HG03565 (cell line): ENCODE measurements around the gene IFRD2.
A peak's percentile ranks its signal among the peaks of the same experiment; 100 is the strongest.

Source experiments
- ATAC-seq: cut with Tn5 transposase; IDR thresholded peaks from one replicate; pipeline ENCODE4 v1.9.1; 2021; ENCODE audit warnings: mild to moderate bottlenecking, moderate library complexity; ENCODE audit not compliant: unreplicated experiment

Gene IFRD2

DNA sequence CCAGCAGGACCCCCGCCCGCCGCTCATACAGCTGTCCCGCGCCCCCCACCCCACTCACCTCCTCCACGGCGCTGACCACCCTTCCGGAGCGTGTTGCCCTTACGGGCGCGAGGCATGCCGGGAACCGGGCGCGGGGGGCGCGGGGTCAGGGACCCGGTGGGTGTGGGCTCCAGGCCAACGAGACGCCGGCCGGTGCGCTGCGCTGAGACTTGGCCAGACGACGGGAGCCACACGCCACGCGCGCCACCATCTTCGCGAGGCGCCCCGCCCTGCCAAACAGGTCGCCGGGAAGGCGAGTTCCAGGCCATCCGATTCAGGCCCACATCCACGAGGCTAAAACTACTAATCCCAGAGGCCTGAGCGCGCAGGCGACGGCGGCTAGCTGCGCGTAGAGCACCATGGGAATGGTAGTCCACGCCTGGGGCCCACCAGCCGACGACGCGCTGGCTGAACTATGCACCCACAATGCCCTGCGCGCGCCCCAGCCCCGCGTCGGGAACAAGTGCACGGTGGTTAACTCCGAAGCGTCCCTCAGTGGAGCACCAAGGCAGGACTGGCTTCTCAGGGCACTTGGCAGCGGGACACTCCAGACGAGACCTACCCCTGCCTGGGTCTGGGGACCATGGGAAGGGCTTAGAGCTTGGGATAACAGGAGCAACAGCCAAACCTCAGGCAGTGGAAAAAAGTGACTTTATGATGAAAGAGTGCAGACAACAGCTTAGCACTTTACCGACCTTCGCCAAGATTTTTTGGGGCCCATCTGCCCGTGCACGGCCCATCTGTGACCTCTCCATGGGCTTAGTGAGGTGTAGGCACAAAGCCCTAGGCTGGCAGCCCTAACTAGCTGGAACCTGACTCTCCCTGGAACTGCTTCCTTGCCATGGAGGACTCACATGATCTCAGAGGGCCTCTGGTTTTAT is at the start of gene IFRD2:
Gene IFRD2 (minus strand): TSS at position 271 of the 920 bp plus-strand sequence. CDS start 155 bp downstream, at position 116.
- ATAC-seq, result peak; percentile 92

DNA sequence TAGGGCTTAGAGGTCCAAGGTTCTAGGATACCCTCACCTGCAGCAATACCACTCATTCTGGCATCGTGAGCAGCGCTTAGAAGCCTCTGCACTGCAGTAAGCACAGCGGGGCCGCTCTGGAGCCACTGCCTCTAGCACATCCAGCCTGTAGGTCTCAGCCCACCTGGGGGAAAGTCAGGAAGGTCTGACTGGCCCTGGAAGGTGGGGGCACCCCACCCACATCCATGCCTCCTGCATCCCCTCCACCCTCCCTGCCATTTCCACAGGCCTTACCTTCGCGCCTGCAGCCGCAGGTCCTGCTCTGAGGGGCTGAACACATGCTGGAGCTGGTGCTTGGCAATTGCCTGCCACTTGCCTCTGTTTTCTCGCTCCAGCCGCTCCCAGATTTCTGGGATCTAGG is 49.3 kb upstream of the IFRD2 start:
- ATAC-seq, result no peak

DNA sequence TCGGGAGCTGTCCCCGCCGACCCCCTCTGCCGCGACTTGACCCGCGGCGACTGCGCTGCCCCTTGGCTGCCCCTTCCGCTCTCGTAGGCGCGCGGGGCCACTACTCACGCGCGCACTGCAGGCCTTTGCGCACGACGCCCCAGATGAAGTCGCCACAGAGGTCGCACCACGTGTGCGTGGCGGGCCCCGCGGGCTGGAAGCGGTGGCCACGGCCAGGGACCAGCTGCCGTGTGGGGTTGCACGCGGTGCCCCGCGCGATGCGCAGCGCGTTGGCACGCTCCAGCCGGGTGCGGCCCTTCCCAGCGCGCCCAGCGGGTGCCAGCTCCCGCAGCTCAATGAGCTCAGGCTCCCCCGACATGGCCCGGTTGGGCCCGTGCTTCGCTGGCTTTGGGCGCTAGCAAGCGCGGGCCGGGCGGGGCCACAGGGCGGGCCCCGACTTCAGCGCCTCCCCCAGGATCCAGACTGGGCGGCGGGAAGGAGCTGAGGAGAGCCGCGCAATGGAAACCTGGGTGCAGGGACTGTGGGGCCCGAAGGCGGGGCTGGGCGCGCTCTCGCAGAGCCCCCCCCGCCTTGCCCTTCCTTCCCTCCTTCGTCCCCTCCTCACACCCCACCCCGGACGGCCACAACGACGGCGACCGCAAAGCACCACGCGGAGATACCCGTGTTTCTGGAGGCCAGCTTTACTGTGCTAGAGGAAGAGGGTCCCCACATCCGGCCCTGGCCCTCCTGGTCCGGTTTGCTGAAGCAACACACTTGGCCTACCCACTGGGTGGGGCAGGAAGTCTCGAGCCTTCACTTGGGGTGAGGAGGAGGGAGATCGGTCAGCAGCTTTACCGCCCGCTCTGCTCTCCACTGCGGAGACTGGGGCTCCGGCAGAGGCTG is 48.5 kb upstream of the IFRD2 start, which contains the start of gene RASSF1:
Gene RASSF1 (minus strand): TSS at position 389 of the 882 bp plus-strand sequence. CDS start 31 bp downstream, at position 358.
- ATAC-seq, result no peak

DNA sequence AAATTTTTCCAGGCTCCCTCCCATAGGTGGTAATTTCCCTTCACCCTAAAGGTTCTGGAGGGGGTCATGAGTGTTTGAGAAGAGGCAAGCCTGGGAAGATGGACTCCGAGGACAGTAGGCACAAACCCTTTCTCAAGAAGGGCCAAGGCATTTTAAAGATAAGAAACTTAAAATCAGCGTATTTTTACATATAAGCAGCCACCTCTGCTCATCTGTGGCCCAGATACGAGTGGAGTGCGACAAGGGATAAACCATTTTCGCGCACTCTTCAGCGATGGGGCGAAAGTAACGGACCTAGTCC is 47.9 kb upstream of the IFRD2 start:
- no peak for ATAC-seq

GRCh38 chr3:50339485-50340146 is 47.4 kb upstream of the IFRD2 start:
- ATAC-seq, result no peak

GRCh38 chr3:50338965-50339364 is 46.7 kb upstream of the IFRD2 start:
- ATAC-seq, result no peak

DNA sequence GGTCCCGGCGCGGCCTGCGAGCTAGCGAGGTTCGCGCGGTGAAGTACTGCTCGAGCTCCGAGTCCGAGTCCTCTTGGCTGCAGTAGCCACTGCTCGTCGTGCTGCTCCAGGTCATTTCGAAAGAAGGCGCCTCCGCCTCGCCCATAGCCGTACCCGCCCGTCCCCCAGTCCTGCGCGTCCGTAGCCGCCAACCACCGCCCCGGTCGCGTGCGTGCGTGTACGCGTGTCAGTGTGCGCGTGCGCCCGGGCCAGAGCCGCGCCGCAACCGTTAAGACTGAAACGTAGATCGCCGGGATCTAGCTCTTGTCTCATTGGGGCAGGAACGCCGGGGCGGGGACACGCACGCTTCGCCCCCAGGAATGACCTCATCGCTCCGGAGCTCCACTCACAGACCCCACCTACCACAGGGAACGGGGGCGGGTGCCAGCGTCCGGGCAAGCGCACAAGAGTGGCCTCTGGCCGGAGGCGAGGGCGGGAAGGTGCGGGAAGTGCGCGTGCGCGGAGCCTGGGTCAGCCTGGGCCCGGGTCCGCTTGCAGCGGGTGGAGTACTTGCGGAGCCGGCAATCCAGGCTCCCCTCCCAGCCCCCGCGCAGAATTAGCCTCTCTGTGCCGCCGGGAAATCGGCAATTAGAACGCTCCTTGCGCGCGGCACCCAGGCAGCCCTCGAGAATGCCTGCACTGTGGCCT is 45.1 kb upstream of the IFRD2 start:
- peak; percentile 68 for ATAC-seq

- peak; percentile 3 for ATAC-seq
These were observed 44.4 kb upstream of the IFRD2 start for GRCh38 chr3:50336452-50337174.

DNA sequence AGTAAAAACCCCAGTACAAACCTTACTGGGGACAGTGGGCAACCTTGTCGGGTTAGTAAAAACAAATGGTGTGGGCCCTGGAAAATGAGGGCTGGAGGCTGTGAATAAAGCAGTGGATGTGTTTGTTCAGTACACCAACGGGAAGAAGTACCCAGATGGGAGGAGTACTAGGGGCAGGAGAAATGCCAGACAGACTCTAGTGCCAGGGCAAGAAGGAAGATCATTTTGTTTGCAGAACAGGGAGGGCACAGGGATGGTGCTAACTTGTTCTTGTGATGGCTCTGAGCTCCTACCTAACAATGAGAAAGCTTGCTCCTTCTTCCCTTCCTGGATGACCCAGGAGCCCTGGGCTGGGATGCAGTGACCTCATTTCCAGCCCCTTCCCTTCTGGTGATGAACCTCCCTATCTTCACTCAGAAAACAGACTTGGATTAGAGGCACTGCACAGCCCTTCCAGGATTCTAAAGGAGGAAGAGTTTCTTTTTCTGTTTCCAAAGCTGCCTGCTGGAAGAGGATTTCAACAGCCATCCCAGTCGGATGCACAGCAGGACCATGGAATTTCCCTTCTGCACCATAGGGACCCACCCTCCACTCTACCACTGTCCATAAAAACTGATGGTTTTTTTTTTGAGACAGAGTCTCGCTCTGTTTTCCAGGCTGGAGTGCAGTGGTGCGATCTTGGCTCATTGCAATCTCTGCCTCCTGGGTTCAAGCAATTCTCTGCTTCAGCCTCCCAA is 42.3 kb upstream of the IFRD2 start:
- no peak for ATAC-seq

DNA sequence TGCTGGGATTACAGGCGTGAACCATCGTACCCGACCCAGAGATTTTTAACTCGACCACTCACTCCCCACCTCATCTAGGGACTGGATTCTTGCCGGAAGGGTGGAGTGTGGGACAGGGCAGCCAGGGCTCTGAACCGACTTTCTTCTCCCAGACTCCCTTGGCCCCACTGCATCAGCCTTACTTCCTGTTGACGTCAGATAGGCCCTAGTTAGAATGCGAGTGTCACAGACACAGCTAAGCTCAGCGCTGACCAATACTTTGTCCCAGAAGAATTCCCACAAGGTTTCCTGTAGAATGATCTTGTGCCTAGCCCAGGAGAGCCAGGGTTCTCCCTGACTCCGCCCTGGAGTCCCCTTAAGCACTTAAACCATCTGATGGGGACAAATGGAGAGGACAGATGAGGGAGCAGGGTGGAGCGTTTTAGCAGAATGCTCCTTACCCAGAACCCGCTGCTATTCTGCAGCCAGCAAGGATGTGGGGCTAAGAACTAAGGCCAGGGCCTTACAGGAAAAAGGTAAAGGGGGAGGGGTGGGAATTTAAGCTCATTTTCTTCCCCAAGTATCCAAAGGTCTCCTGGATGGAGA is 41.6 kb upstream of the IFRD2 start:
- ATAC-seq, result no peak

GRCh38 chr3:50331364-50331907 is 39.2 kb upstream of the IFRD2 start:
- ATAC-seq, result no peak

- no peak for ATAC-seq
These were observed 38.1 kb upstream of the IFRD2 start for GRCh38 chr3:50330330-50330729.

GRCh38 chr3:50327943-50328691 is 35.9 kb upstream of the IFRD2 start, which contains the start of gene TUSC2:
Gene TUSC2 (minus strand): TSS chr3:50328223. CDS start chr3:50328099, 124 bp downstream.
- peak; percentile 79 for ATAC-seq

DNA sequence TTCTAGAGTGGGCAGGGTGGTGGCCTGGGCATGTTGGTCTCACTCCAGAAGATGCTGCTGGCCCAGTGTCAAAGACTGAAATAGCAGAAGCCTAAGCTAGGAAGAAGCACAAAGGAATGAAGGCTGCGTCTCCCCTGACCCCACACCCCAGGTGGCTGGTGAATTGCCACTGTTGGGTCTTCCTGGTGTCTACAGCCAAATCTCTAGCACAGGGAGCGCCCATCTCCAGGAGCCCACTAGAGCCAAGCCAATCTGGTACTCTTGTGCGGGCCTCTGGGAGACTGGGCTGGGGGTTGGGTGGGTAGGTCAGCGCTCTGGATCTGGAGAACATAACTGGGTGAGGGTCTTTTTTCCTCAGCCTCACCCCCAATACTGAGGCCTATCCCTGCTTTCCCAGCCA is 34.9 kb upstream of the IFRD2 start:
- no peak for ATAC-seq

DNA sequence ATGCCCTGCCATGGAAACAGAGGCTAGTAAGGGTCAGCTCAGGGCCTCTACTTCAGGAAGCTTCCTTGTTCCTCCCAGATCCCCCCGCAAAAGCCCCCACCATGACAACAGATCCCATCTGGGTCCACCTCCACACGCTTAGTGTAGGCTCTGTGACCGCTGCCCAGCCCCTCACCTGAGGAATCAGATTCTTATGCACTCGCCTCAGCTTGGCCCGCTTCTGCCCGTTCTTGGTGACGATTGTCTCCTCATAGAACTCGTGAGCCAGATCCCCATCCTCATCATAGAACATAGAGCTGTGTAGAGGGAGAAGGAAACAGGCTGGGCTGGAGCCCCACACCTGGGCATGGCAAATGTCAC is 33.9 kb upstream of the IFRD2 start:
- ATAC-seq, result no peak

DNA sequence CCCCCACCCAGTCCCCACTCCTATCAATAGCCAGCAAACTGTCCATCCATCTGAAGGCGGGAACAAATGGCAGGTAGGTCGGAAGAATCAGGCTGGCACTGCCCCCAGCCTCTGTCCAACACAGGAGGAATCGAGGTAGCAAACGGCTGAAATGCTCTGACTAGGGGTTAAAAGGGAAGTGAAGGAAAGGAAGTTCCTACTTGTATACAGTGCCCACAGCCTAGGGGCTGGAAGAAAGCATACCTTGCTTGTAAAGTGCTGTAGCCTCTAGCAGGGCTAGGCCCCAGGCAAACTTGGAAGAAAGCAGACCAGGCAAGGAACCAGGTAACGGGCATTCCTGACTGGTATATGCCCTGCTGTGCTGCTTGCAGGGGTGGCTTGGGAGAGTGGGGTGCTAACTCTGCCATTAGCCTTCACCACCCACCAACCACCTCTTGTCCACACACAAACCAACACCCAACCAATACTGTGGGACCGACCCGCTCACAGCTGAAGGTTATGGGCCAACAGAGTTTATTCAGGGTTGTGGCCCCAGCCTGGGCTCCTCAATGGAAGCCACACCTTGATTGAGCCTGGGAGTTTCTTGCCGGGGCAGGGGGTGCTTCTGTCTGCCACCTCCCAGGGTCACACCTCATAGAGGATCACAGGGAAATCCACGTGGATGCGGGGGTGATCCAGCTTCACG is 33.4 kb upstream of the IFRD2 start:
- ATAC-seq, result no peak

GRCh38 chr3:50325113-50325480 is 32.9 kb upstream of the IFRD2 start:
- ATAC-seq, result no peak
